ENCODE measurements around the gene TAPBPL.

Gene TAPBPL

GRCh38 chr12:6435961-6436715, 15.7 kb upstream of the TAPBPL start:
- no peak for DNase-seq

- DNase-seq, result no peak
These were observed 14.3 kb upstream of the TAPBPL start for GRCh38 chr12:6437586-6437985.

GRCh38 chr12:6438345-6438744, 13.5 kb upstream of the TAPBPL start:
- no peak for DNase-seq

GRCh38 chr12:6440391-6440790, 11.5 kb upstream of the TAPBPL start:
- DNase-seq, result no peak

GRCh38 chr12:6442836-6443235, 9.0 kb upstream of the TAPBPL start:
- no peak for DNase-seq

GRCh38 chr12:6443361-6443983, 8.4 kb upstream of the TAPBPL start:
- DNase-seq, result peak; percentile 55

- no peak for DNase-seq
These were observed 7.8 kb upstream of the TAPBPL start for GRCh38 chr12:6444031-6444430.

- peak; percentile 70 for DNase-seq
These were observed 6.8 kb upstream of the TAPBPL start, which contains the start of gene CD27 for GRCh38 chr12:6444704-6445688. CD27 (plus strand) TSS chr12:6444955; CDS start chr12:6445096, 141 bp downstream.

- DNase-seq, result no peak
These were observed 1.6 kb upstream of the TAPBPL start for GRCh38 chr12:6450091-6450868.

- DNase-seq, result no peak
These were observed 934 bp upstream of the TAPBPL start for GRCh38 chr12:6450869-6451347.

GRCh38 chr12:6452245-6452943, 552 bp downstream of the TAPBPL start:
- peak; percentile 47 for DNase-seq

GRCh38 chr12:6452944-6453630, 1.2 kb downstream of the TAPBPL start:
- DNase-seq, result peak; percentile 61

- DNase-seq, result no peak
These were observed 5.5 kb downstream of the TAPBPL start for GRCh38 chr12:6457220-6457945.

- no peak for DNase-seq
These were observed 6.6 kb downstream of the TAPBPL start for GRCh38 chr12:6458281-6459003.

- DNase-seq, result no peak
These were observed 7.1 kb downstream of the TAPBPL start for GRCh38 chr12:6459004-6459337.

GRCh38 chr12:6460751-6461371, 9.0 kb downstream of the TAPBPL start:
- DNase-seq, result peak; percentile 47

- peak; percentile 85 for DNase-seq
These were observed 9.8 kb downstream of the TAPBPL start for GRCh38 chr12:6461401-6462233.
